Endothelial cell (in vitro differentiated cells): ENCODE results near the gene MLPH. TPM values are rescaled to one million over a fixed set of nuclear protein-coding genes. Genes with fewer than 3 reads are reported as not detected.

Experiments
- DNase-seq: peaks from one replicate; pipeline ENCODE4 v3.0.0; 2021; ENCODE audit warnings: low spot score
- H3K27ac Mint-ChIP-seq: one replicate; pipeline ENCODE4 v1.8.0; 2021; ENCODE audit warnings: mixed read lengths, inconsistent platforms; ENCODE audit not compliant: unreplicated experiment
- H3K27me3 Mint-ChIP-seq: one replicate; pipeline ENCODE4 v1.8.0; 2021; ENCODE audit warnings: mild to moderate bottlenecking, moderate library complexity, mixed read lengths, inconsistent platforms; ENCODE audit not compliant: unreplicated experiment
- H3K36me3 Mint-ChIP-seq: one replicate; pipeline ENCODE4 v1.8.0; 2021; ENCODE audit warnings: mild to moderate bottlenecking, low read depth, mixed read lengths, inconsistent platforms; ENCODE audit not compliant: unreplicated experiment
- H3K4me1 Mint-ChIP-seq: one replicate; pipeline ENCODE4 v1.8.0; 2021; ENCODE audit warnings: mild to moderate bottlenecking, mixed read lengths, inconsistent platforms; ENCODE audit not compliant: unreplicated experiment
- H3K4me3 Mint-ChIP-seq: one replicate; pipeline ENCODE4 v1.8.0; 2021; ENCODE audit warnings: mild to moderate bottlenecking, mixed read lengths, inconsistent platforms; ENCODE audit not compliant: unreplicated experiment
- H3K9me3 Mint-ChIP-seq: one replicate; pipeline ENCODE4 v1.8.0; 2021; ENCODE audit warnings: mixed read lengths, inconsistent platforms; ENCODE audit not compliant: unreplicated experiment
- total RNA-seq: library from RNA; stranded (reverse); fragmentation: NEBNext Ultra II Directional; extraction: Animal tissue kit (Norgen Biotek cat#: 25700); gene quantifications from one replicate; pipeline ENCODE4 v1.2.1, GENCODE V29; 2021; ENCODE audit not compliant: unreplicated experiment
- TF ChIP-seq, protein P1 (sequence below): fragments of 200-600 bp; sonication (generic); IDR thresholded peaks from one replicate; pipeline ENCODE4 v1.5.0; 2021; ENCODE audit warnings: antibody characterized with exemption; ENCODE audit not compliant: unreplicated experiment

The MLPH gene
- total RNA-seq, 1 donor from 2014 or later: 0.36 TPM

DNA sequence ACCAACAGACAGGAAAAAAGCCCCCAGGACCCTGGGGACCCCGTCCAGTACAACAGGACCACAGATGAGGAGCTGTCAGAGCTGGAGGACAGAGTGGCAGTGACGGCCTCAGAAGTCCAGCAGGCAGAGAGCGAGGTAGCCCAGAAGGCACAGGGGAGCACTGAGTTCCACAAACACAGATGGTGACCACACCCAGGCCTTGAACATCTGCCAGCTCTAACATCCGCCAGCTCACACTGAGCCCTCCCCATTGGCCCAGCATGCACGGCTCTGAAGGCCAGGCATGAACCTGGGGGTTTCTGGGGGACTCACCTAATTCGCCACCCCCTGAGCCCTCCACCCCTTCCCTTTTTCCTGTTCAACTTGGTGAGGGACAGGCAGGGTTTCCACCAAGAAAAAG, 53.8 kb downstream of the MLPH start:
- Mint-ChIP-seq H3K9me3 (no peaks in the 10 kb centered on the region), H3K4me1 (peaks cover under 1% of the 10 kb centered on the region), H3K27ac (no peak overlapping the region), H3K36me3 (no peaks in the 10 kb centered on the region), H3K4me3 (no peak overlapping the region), H3K27me3 (peaks cover 8% of the 10 kb centered on the region)
- DNase-seq: no peak
- TF ChIP-seq, protein P1, sequence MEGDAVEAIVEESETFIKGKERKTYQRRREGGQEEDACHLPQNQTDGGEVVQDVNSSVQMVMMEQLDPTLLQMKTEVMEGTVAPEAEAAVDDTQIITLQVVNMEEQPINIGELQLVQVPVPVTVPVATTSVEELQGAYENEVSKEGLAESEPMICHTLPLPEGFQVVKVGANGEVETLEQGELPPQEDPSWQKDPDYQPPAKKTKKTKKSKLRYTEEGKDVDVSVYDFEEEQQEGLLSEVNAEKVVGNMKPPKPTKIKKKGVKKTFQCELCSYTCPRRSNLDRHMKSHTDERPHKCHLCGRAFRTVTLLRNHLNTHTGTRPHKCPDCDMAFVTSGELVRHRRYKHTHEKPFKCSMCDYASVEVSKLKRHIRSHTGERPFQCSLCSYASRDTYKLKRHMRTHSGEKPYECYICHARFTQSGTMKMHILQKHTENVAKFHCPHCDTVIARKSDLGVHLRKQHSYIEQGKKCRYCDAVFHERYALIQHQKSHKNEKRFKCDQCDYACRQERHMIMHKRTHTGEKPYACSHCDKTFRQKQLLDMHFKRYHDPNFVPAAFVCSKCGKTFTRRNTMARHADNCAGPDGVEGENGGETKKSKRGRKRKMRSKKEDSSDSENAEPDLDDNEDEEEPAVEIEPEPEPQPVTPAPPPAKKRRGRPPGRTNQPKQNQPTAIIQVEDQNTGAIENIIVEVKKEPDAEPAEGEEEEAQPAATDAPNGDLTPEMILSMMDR: no peak

DNA sequence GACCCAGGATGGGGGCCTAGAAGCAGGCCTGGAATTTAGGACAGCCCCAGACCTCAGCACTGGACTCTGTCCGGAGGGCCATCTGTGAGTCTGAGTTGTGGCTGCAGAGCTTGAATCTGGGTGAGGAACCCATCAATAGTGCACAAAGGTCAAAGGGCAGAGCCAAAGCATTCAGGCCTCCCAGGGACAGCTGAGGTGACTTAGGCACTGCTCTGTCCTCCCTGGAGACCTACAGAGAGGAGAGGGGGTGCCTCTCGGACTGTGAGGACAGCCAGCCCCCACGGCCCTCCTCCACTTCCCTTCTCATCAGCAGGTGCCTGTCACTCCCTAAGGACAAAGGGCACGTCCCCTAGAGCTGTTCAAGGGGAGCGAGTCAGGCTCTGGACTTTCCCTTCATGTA, 54.2 kb downstream of the MLPH start:
- H3K36me3 Mint-ChIP-seq: no peaks in the 10 kb centered on the region
- peaks cover 7% of the 10 kb centered on the region for H3K27me3 Mint-ChIP-seq
- no peaks in the 10 kb centered on the region for H3K9me3 Mint-ChIP-seq
- H3K27ac Mint-ChIP-seq: no peak overlapping the region
- no peak for DNase-seq
- peaks cover 3% of the 10 kb centered on the region for H3K4me1 Mint-ChIP-seq
- no peak overlapping the region for H3K4me3 Mint-ChIP-seq
- TF ChIP-seq, protein P1: no peak

DNA sequence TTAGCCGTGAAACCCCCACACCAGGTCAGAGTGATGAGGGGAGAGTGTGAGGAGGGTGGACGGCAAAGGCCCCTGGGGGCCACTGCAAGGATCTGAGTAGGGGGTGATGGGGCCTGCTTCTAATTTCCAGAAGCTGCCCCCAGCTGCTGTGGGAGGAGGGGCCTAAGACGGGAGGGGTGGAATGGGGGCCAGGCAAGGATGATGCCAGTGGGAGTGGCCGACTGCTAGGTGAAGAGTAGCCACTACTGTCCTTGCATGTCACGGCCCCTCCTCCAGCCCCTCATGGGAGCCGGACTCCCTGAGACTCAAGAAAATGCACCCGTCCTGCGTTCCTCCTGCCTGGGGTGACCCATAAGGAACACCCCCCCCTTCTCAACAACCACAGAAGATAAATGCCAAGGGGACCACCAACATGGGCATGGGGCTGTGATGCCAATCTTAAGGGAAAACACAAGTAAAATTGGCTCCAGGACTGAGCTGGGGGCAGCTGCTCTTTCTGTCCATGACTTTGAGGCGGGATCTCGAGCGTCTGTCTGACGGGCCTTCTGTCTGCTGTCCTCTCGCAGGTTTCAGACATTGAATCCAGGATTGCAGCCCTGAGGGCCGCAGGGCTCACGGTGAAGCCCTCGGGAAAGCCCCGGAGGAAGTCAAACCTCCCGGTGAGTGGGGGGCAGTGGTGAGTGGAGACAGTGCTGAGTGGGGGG, 55.1 kb downstream of the MLPH start:
- Mint-ChIP-seq H3K9me3 (no peaks in the 10 kb centered on the region), H3K4me1 (peaks cover 3% of the 10 kb centered on the region), H3K4me3 (no peak overlapping the region), H3K27me3 (peaks cover 6% of the 10 kb centered on the region), H3K27ac (no peak overlapping the region), H3K36me3 (no peaks in the 10 kb centered on the region)
- DNase-seq: no peak
- TF ChIP-seq, protein P1: no peak

DNA sequence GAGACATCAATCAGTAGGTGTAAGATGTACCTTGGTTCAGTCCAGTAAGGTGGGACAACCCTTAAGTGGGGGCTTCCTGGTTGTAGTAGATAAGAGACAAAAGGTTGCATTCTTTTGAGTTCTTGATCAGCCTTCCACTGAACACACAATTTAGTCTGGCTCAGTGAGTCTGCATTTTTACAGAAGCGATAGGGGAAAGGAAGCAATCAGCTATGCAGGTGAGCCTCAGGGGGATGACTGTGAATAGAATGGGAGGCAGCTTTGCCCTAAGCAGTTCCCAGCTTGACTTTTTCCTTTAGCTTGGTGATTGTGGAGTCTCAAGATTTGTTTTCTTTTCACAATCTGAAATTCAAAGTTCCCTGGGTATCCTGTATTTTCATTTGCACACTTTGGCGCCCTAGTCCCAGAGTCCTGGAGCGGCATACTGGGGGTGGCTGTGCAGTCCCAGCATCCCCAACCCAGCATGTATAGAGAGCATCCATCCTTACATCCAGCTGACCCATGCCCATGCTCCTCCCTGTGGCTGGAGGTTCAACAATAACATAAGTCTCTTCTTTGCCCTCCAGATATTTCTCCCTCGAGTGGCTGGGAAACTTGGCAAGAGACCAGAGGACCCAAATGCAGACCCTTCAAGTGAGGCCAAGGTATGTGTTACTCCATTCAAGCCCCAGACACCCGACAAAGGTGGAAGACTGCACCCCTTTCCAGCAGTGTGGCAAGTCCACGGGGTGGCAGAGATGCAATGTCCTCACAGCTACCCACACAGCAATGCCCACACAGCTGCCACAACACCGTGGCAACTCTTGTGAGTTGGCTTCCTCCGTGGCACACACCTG, 59.2 kb downstream of the MLPH start:
- H3K4me1 Mint-ChIP-seq: peaks cover 3% of the 10 kb centered on the region
- no peaks in the 10 kb centered on the region for H3K36me3 Mint-ChIP-seq
- H3K27ac Mint-ChIP-seq: no peak overlapping the region
- DNase-seq: no peak
- no peak overlapping the region for H3K4me3 Mint-ChIP-seq
- TF ChIP-seq, protein P1: no peak
- H3K27me3 Mint-ChIP-seq: peaks cover 5% of the 10 kb centered on the region
- H3K9me3 Mint-ChIP-seq: no peaks in the 10 kb centered on the region

DNA sequence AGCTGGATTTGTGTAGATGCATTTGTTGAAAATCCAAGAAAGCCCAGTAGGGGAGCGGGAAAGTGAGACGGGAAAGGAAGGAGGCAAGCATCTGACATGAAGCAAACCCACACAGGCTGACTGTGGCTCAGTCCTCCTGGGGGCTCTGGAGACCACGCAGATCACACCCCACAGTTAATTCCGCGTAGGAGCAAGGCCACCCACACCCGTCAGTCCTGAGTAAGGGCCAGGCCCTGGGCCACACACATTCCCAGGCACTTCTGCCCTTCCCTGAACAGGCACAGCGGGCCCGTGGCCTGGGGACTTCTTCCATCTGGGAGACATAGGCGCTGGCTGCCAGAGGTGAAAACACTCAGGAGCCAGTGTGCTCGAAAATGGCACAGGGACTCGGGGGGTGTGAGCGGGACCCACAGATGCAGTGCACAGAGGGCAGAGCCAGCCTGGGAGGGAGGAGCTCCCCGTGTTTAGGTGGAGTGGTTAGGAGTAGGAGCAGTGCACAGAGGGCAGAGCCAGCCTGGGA, 59.9 kb downstream of the MLPH start:
- Mint-ChIP-seq H3K9me3 (no peaks in the 10 kb centered on the region), H3K36me3 (no peaks in the 10 kb centered on the region), H3K27me3 (peaks cover 2% of the 10 kb centered on the region), H3K27ac (peak overlapping the region; percentile 53), H3K4me1 (peaks cover 3% of the 10 kb centered on the region), H3K4me3 (no peak overlapping the region)
- DNase-seq: no peak
- TF ChIP-seq, protein P1: no peak
